Mucosa of descending colon (tissue), 3 donors: ENCODE measurements around the gene PDE4D. TPM values are rescaled to one million over a fixed set of nuclear protein-coding genes. Genes with fewer than 3 reads are reported as not detected.
"Not testable (repeated sequence)": the region's sequence is repeated elsewhere in the genome, so short reads cannot be mapped to it uniquely, and the experiment has no call there.

Experiments used
- ATAC-seq: fragments of 200-7000 bp; cut with Tn5 transposase; one replicate; pipeline ENCODE4 v1.9.1; 2020; ENCODE audit warnings: mild to moderate bottlenecking, moderate library complexity
- DNase-seq, 3 donors: peaks; one replicate each; pipeline ENCODE4 v3.0.0-alpha.2; 2020
- H3K36me3 ChIP-seq: fragments of 200-600 bp; one replicate; pipeline ENCODE4 v1.8.0; 2021; ENCODE audit warnings: low read depth, mild to moderate bottlenecking
- H3K4me1 ChIP-seq: fragments of 200-600 bp; one replicate; pipeline ENCODE4 v1.8.0; 2021; ENCODE audit warnings: low read depth, mild to moderate bottlenecking
- H3K4me3 ChIP-seq: fragments of 200-600 bp; one replicate; pipeline ENCODE4 v1.8.0; 2021; ENCODE audit warnings: mild to moderate bottlenecking
- H3K9me3 ChIP-seq: fragments of 200-600 bp; one replicate; pipeline ENCODE4 v1.8.0; 2021; ENCODE audit warnings: mild to moderate bottlenecking
- CTCF ChIP-seq: fragments of 200-600 bp; IDR thresholded peaks from one replicate; pipeline ENCODE4 v1.8.0; 2022; ENCODE audit warnings: antibody characterized with exemption, mild to moderate bottlenecking
- intact Hi-C, 2 donors: fragments of 100-400 bp; cut with DNase I in 1 of 2; cut with micrococcal nuclease in 1 of 2; formaldehyde crosslinking; loops; one replicate each; pipeline versions ENCODE4 v1.11.0 to v1.11.1; 2022; cut with DNase I, micrococcal nuclease
- total RNA-seq, 3 donors: library from RNA; stranded (reverse); fragmentation: NEBNext Ultra II Directional in 2 of 3; extraction: Animal tissue kit (Norgen Biotek cat#: 25700) in 2 of 3; gene quantifications; one replicate each; pipeline versions ENCODE4 v1.2.1 to v1.2.4, GENCODE V29; 2021 to 2023
- donor health status: DM: no; HTN: no; CAD: no; lungs with moderate emphysema.
- donor health status: DM: no; HTN: no; CAD: no.
- donor health status: DM: no; HTN: yes; CAD: no.

Gene PDE4D
- total RNA-seq, 3 donors from 2014 or later = 37.9 to 137 (median 100) TPM

GRCh38 chr5:59319250-59319649 lies 574.3 kb downstream of the PDE4D start:
- Histone ChIP-seq H3K4me3 (no peak overlapping the region), H3K4me1 (peaks cover 27% of the 10 kb centered on the region), H3K9me3 (no peaks in the 10 kb centered on the region), H3K36me3 (no peaks in the 10 kb centered on the region)
- no peak for DNase-seq
- intact Hi-C loops = no loop called here
- ATAC-seq = no peak
- no peak for TF ChIP-seq CTCF

- Histone ChIP-seq H3K4me3 (no peak overlapping the region), H3K4me1 (peaks cover 19% of the 10 kb centered on the region), H3K36me3 (no peaks in the 10 kb centered on the region), H3K9me3 (no peaks in the 10 kb centered on the region)
- intact Hi-C loops = no loop called here
- ATAC-seq = peak; percentile 57
- TF ChIP-seq CTCF = no peak
- DNase-seq = no peak
Measured at GRCh38 chr5:59317774-59318205, 575.7 kb downstream of the PDE4D start.

GRCh38 chr5:59317023-59317773 lies 576.3 kb downstream of the PDE4D start:
- intact Hi-C loops = no loop called here
- peak; percentile 91 for ATAC-seq
- no peaks in the 10 kb centered on the region for H3K9me3 ChIP-seq
- DNase-seq = peak in 1 of 3 donors; percentile 63
- H3K4me3 ChIP-seq = no peak overlapping the region
- H3K4me1 ChIP-seq = peaks cover 16% of the 10 kb centered on the region
- H3K36me3 ChIP-seq = no peaks in the 10 kb centered on the region
- no peak for TF ChIP-seq CTCF

- ATAC-seq (no peak), DNase-seq (no peak)
- H3K4me3 ChIP-seq = no peak overlapping the region
- H3K9me3 ChIP-seq = no peaks in the 10 kb centered on the region
- H3K36me3 ChIP-seq = no peaks in the 10 kb centered on the region
- intact Hi-C loops = no loop called here
- peaks cover 11% of the 10 kb centered on the region for H3K4me1 ChIP-seq
- no peak for TF ChIP-seq CTCF
Measured at GRCh38 chr5:59312223-59312622, 581.3 kb downstream of the PDE4D start.

GRCh38 chr5:59308685-59309084 lies 584.8 kb downstream of the PDE4D start:
- ATAC-seq (peak; percentile 61), DNase-seq (peak in 2 of 3 donors; percentile 41 to 51)
- H3K4me3 ChIP-seq, H3K4me1 ChIP-seq, intact Hi-C loops, H3K9me3 ChIP-seq, H3K36me3 ChIP-seq: not testable (repeated sequence)

GRCh38 chr5:59303289-59303716 lies 590.2 kb downstream of the PDE4D start:
- H3K4me3 ChIP-seq, ATAC-seq, H3K4me1 ChIP-seq, DNase-seq, intact Hi-C loops, H3K36me3 ChIP-seq, H3K9me3 ChIP-seq: not testable (repeated sequence)

- intact Hi-C loops, H3K9me3 ChIP-seq, H3K4me1 ChIP-seq, ATAC-seq, DNase-seq, H3K4me3 ChIP-seq, H3K36me3 ChIP-seq: not testable (repeated sequence)
Measured at GRCh38 chr5:59302509-59302908, 591.0 kb downstream of the PDE4D start.
